H1 (cell line): ENCODE data around the gene ZNF699. TPM values are rescaled to one million over a fixed set of nuclear protein-coding genes. Genes with fewer than 3 reads are reported as not detected.

ENCODE experiments used
- CTCF ChIA-PET: fragments of 300-600 bp; sonication (Branson Sonifier 250); formaldehyde crosslinking; loops from one replicate; lab custom pipeline; 2021; ENCODE audit not compliant: partially characterized antibody; lab: Charles Lee
- POLR2A ChIA-PET: fragments of 300-600 bp; sonication (Branson Sonifier 250); formaldehyde crosslinking; loops from one replicate; lab custom pipeline; 2021; ENCODE audit warnings: inconsistent platforms; ENCODE audit not compliant: partially characterized antibody; lab: Charles Lee
- DNase-seq, 2 experiments: peaks; one replicate each; pipeline versions ENCODE4 v3.0.0 to v3.0.0-alpha.2; 2010 to 2022; ENCODE audit warnings: low spot score in 2 of 2, low read depth in 1 of 2, mixed read lengths in 1 of 2
- FAIRE-seq: peaks from 2 replicates; lab custom pipeline; 2011; peaks lifted over from hg19 to GRCh38; lab: Jason Lieb, UNC
- H2AFZ ChIP-seq: 2 replicates; pipeline ENCODE4 v1.8.1; 2012; ENCODE audit warnings: low read length, inconsistent platforms
- H2AK5ac ChIP-seq: 2 replicates; pipeline ENCODE4 v1.6.1; 2013; ENCODE audit warnings: low read depth, low read length
- H2BK120ac ChIP-seq: replicated peaks from 2 replicates; pipeline ENCODE3; 2013; ENCODE audit warnings: low read depth, low read length, inconsistent platforms
- H2BK12ac ChIP-seq: 2 replicates; pipeline ENCODE4 v1.6.1; 2013; ENCODE audit warnings: low read depth, low read length
- H2BK15ac ChIP-seq: 2 replicates; pipeline ENCODE4 v1.6.1; 2013; ENCODE audit warnings: low read length
- H2BK20ac ChIP-seq: 2 replicates; pipeline ENCODE4 v1.6.1; 2013; ENCODE audit warnings: low read length
- H2BK5ac ChIP-seq: 2 replicates; pipeline ENCODE4 v1.6.1; 2013; ENCODE audit warnings: low read depth, low read length
- H3K14ac ChIP-seq: 2 replicates; pipeline ENCODE4 v1.6.1; 2013; ENCODE audit warnings: inconsistent platforms; ENCODE audit not compliant: insufficient read length
- H3K18ac ChIP-seq: 2 replicates; pipeline ENCODE4 v1.6.1; 2013; ENCODE audit warnings: low read length; ENCODE audit errors: extremely low read depth
- H3K23ac ChIP-seq: 2 replicates; pipeline ENCODE4 v1.6.1; 2013; ENCODE audit warnings: inconsistent platforms; ENCODE audit not compliant: insufficient read length
- H3K23me2 ChIP-seq: 2 replicates; pipeline ENCODE4 v1.6.1; 2013; ENCODE audit warnings: low read depth, low read length
- H3K27ac ChIP-seq: 2 replicates; pipeline ENCODE4 v1.6.1; 2011; ENCODE audit warnings: low read depth, low read length, inconsistent platforms
- H3K27me3 ChIP-seq, 4 experiments: replicated peaks in 1 of 4; 1 replicate in 1 of 4; 2 replicates in 3 of 4; pipeline versions ENCODE4 v1.6.1 to v1.8.1; 2011 to 2013; ENCODE audit warnings: low read length in 3 of 4, mild to moderate bottlenecking in 3 of 4, inconsistent platforms in 2 of 4, mixed read lengths in 2 of 4, moderate library complexity in 1 of 4; ENCODE audit not compliant: control insufficient read depth in 3 of 4, insufficient read depth in 3 of 4; ENCODE audit errors: extremely low read depth in 1 of 4
- H3K36me3 ChIP-seq, 4 experiments: 2 replicates each; pipeline versions ENCODE4 v1.6.1 to v1.8.1; 2011 to 2013; ENCODE audit warnings: mild to moderate bottlenecking in 4 of 4, low read length in 3 of 4, moderate library complexity in 2 of 4, control low read depth in 1 of 4, inconsistent platforms in 1 of 4; ENCODE audit not compliant: insufficient read depth in 4 of 4, control insufficient read depth in 2 of 4
- H3K4ac ChIP-seq: replicated peaks from 2 replicates; pipeline ENCODE3; 2013; ENCODE audit warnings: low read length, low read depth, mixed read lengths, inconsistent platforms; ENCODE audit not compliant: insufficient read length
- H3K4me1 ChIP-seq, 4 experiments: replicated peaks in 1 of 4; 1 replicate in 1 of 4; 2 replicates in 3 of 4; pipeline versions ENCODE4 v1.6.1 to v1.8.1; 2011 to 2013; ENCODE audit warnings: low read length in 3 of 4, inconsistent platforms in 2 of 4, mixed read lengths in 1 of 4; ENCODE audit not compliant: insufficient read depth in 4 of 4, control insufficient read depth in 3 of 4
- H3K4me2 ChIP-seq, 2 experiments: 2 replicates each; pipeline versions ENCODE4 v1.6.1 to v1.8.1; 2011 to 2013; ENCODE audit warnings: low read depth in 2 of 2, low read length in 2 of 2, control low read depth in 1 of 2, inconsistent platforms in 1 of 2, mild to moderate bottlenecking in 1 of 2; ENCODE audit not compliant: insufficient read depth in 1 of 2
- H3K4me3 ChIP-seq, 4 experiments: fragments of 200-600, 300-600 bp in 1 of 4; sonication (generic), shearing (Covaris generic), sonication (Bioruptor Twin) in 1 of 4; 2 replicates each; pipeline versions ENCODE4 v1.5.1 to v1.8.1; 2011 to 2016; ENCODE audit warnings: low read length in 4 of 4, low read depth in 3 of 4, control low read depth in 2 of 4, inconsistent platforms in 2 of 4, mild to moderate bottlenecking in 2 of 4, mixed read lengths in 1 of 4, moderate library complexity in 1 of 4; ENCODE audit not compliant: insufficient read depth in 2 of 4; ENCODE audit errors: extremely low read depth in 1 of 4
- H3K56ac ChIP-seq: replicated peaks from 2 replicates; pipeline ENCODE3; 2013; ENCODE audit warnings: low read depth, mild to moderate bottlenecking, mixed read lengths, low read length, inconsistent platforms; ENCODE audit not compliant: insufficient read length
- H3K79me1 ChIP-seq: 2 replicates; pipeline ENCODE4 v1.6.1; 2013; ENCODE audit warnings: low read depth, low read length, control low read depth
- H3K79me2 ChIP-seq, 2 experiments: 2 replicates each; pipeline versions ENCODE4 v1.6.1 to v1.8.1; 2012 to 2013; ENCODE audit warnings: low read length in 2 of 2, mild to moderate bottlenecking in 2 of 2, inconsistent platforms in 1 of 2; ENCODE audit not compliant: insufficient read depth in 2 of 2, control insufficient read depth in 1 of 2
- H3K9ac ChIP-seq, 4 experiments: replicated peaks in 1 of 4; 1 replicate in 1 of 4; 2 replicates in 3 of 4; pipeline versions ENCODE4 v1.6.1 to v1.8.1; 2011 to 2013; ENCODE audit warnings: low read depth in 3 of 4, low read length in 3 of 4, control low read depth in 2 of 4, mild to moderate bottlenecking in 2 of 4, moderate library complexity in 2 of 4, inconsistent platforms in 1 of 4; ENCODE audit errors: extremely low read depth in 1 of 4
- H3K9me3 ChIP-seq, 2 experiments: 2 replicates each; pipeline versions ENCODE4 v1.6.1 to v1.8.1; 2012 to 2013; ENCODE audit warnings: mild to moderate bottlenecking in 2 of 2, moderate library complexity in 2 of 2, control low read depth in 1 of 2, inconsistent platforms in 1 of 2, low read depth in 1 of 2, low read length in 1 of 2, mixed read lengths in 1 of 2; ENCODE audit not compliant: insufficient read depth in 2 of 2
- H4K20me1 ChIP-seq, 2 experiments: replicated peaks in 1 of 2; 2 replicates each; pipeline versions ENCODE3 to v1.8.1; 2011 to 2013; ENCODE audit warnings: inconsistent platforms in 2 of 2, low read length in 2 of 2, mild to moderate bottlenecking in 1 of 2; ENCODE audit not compliant: insufficient read depth in 2 of 2, control insufficient read depth in 1 of 2
- H4K5ac ChIP-seq: 2 replicates; pipeline ENCODE4 v1.6.1; 2013; ENCODE audit warnings: low read length, low read depth, mixed read lengths, inconsistent platforms; ENCODE audit not compliant: insufficient read length
- H4K8ac ChIP-seq: 2 replicates; pipeline ENCODE4 v1.8.0; 2013; ENCODE audit warnings: mild to moderate bottlenecking, moderate library complexity, low read length, inconsistent platforms; ENCODE audit not compliant: insufficient read depth; ENCODE audit errors: extremely low read depth
- H4K91ac ChIP-seq: replicated peaks from 2 replicates; pipeline ENCODE3; 2013; ENCODE audit warnings: low read length, mixed read lengths, inconsistent platforms; ENCODE audit not compliant: insufficient read length
- BACH1 ChIP-seq: IDR thresholded peaks from 2 replicates; pipeline ENCODE4 v1.6.1; 2012; ENCODE audit warnings: low read length, improper control_type of control experiment
- KDM1A ChIP-seq: fragments of 200-600, 300-600 bp; sonication (generic); IDR thresholded peaks from 2 replicates; pipeline ENCODE4 v1.7.1; 2016; ENCODE audit warnings: mild to moderate bottlenecking, low read length, borderline replicate concordance
- MAX ChIP-seq: IDR thresholded peaks from 2 replicates; pipeline ENCODE4 v1.6.1; 2012; ENCODE audit warnings: inconsistent platforms
- RBBP5 ChIP-seq: IDR thresholded peaks from 2 replicates; pipeline ENCODE4 v1.7.1; 2012; ENCODE audit warnings: low read depth, mild to moderate bottlenecking, inconsistent platforms, low read length, moderate library complexity, borderline replicate concordance
- SP1 ChIP-seq: IDR thresholded peaks from 2 replicates; pipeline ENCODE4 v1.6.1; 2011; ENCODE audit warnings: low read depth, low read length
- SRF ChIP-seq: IDR thresholded peaks from 2 replicates; pipeline ENCODE4 v1.6.1; 2011; ENCODE audit warnings: mild to moderate bottlenecking, low read depth, low read length, moderate library complexity
- WGBS, 2 experiments: shearing (Covaris generic) in 1 of 2; methylation state at CpG; one replicate each; pipeline versions ENCODE4 v1.1.6 to v1.1.7; 2013 to 2015; ENCODE audit warnings: low lambda C conversion rate in 2 of 2, mixed read lengths in 2 of 2, inconsistent platforms in 1 of 2, low coverage in 1 of 2, missing lambda C conversion rate in 1 of 2; ENCODE audit not compliant: insufficient replicate concordance in 2 of 2, insufficient coverage in 1 of 2, insufficient read length in 1 of 2; ENCODE audit errors: extremely low coverage in 1 of 2, missing lambda C conversion rate in 1 of 2; 5-methylcytosine and 5-hydroxymethylcytosine counted together
- polyA plus RNA-seq, 7 experiments: library from polyadenylated mRNA; depleted of rRNA in 3 of 7; stranded (reverse) in 5 of 7; unstranded in 2 of 7; fragments of >200 nt in 5 of 7; fragments of 200-250 nt in 2 of 7; gene quantifications; 1 replicate in 5 of 7; 2 replicates in 1 of 7; 4 replicates in 1 of 7; pipeline versions ENCODE4 v1.2.1 to v1.2.3, GENCODE V29; 2011 to 2013; ENCODE audit warnings: missing spikeins in 2 of 7, mixed read lengths in 2 of 7
- total RNA-seq: library from RNA; stranded (reverse); fragmentation: NEBNext Ultra II Directional; extraction: Animal tissue kit (Norgen Biotek cat#: 25700); gene quantifications from 2 replicates; pipeline ENCODE4 v1.2.1, GENCODE V29; 2021
- TF ChIP-seq, protein P1 (sequence below): IDR thresholded peaks from 2 replicates; pipeline ENCODE4 v1.6.1; 2012; ENCODE audit warnings: low read length, inconsistent platforms
- TF ChIP-seq, protein P2 (sequence below), 3 experiments: IDR thresholded peaks; 1 replicate in 2 of 3; 2 replicates in 1 of 3; pipeline versions ENCODE4 v1.5.1 to v1.6.1; 2011; ENCODE audit warnings: low read length in 3 of 3, mild to moderate bottlenecking in 3 of 3, inconsistent platforms in 2 of 3, low read depth in 1 of 3, moderate library complexity in 1 of 3; ENCODE audit not compliant: insufficient read depth in 1 of 3; ENCODE audit errors: control extremely low read depth in 1 of 3

ZNF699 gene
- total and polyA plus RNA-seq, 2 of the 8 experiments (the other 6 are each of a cell fraction or from before 2014, with no cell fraction given), result 1.00 to 3.3 TPM

GRCh38 chr19:9250630-9251029 lies 59.0 kb downstream of the ZNF699 start, which contains the start of gene OR7E24:
TSS of gene OR7E24 (plus strand) at chr19:9250930. CDS start at chr19:9251044, 114 bp downstream.
- Histone ChIP-seq H4K8ac (no peak within 1 kb of the TSS), H2AFZ (no peak within 1 kb of the TSS), H3K79me2 (no peaks in the 10 kb centered on the region), H4K20me1 (no peaks in the 10 kb centered on the region), H3K9ac (no peak within 1 kb of the TSS), H3K4me3 (no peak within 1 kb of the TSS), H2BK5ac (no peak within 1 kb of the TSS), H3K79me1 (no peaks in the 10 kb centered on the region), H3K14ac (no peak within 1 kb of the TSS), H2AK5ac (no peak within 1 kb of the TSS), H3K56ac (no peak within 1 kb of the TSS), H3K4ac (no peak within 1 kb of the TSS), H3K27ac (no peak within 1 kb of the TSS), H3K36me3 (no peaks in the 10 kb centered on the region), H2BK120ac (no peak within 1 kb of the TSS), H2BK12ac (no peak within 1 kb of the TSS), H3K9me3 (peaks cover 49 to 71% of the 10 kb centered on the region in 2 experiments), H3K27me3 (no peaks in the 10 kb centered on the region), H3K23me2 (no peaks in the 10 kb centered on the region), H4K5ac (no peak within 1 kb of the TSS), H2BK15ac (no peak within 1 kb of the TSS), H3K4me1 (no peaks in the 10 kb centered on the region), H3K23ac (no peak within 1 kb of the TSS), H3K4me2 (no peak within 1 kb of the TSS), H3K18ac (no peak within 1 kb of the TSS), H2BK20ac (no peak within 1 kb of the TSS), H4K91ac (no peak within 1 kb of the TSS)
- FAIRE-seq, result no peak
- ChIA-PET POLR2A (no interaction called here), CTCF (no interaction called here)
- DNase-seq, result no peak
- 73% methylated on average over 1 of the region's 1 CpG; no CpG with 5 or more reads in 1 of the 2 experiments for WGBS, 2 experiments
- TF ChIP-seq BACH1 (no peak), RBBP5 (no peak), SP1 (no peak), KDM1A (no peak), SRF (no peak), MAX (no peak)
- TF ChIP-seq, protein P1, sequence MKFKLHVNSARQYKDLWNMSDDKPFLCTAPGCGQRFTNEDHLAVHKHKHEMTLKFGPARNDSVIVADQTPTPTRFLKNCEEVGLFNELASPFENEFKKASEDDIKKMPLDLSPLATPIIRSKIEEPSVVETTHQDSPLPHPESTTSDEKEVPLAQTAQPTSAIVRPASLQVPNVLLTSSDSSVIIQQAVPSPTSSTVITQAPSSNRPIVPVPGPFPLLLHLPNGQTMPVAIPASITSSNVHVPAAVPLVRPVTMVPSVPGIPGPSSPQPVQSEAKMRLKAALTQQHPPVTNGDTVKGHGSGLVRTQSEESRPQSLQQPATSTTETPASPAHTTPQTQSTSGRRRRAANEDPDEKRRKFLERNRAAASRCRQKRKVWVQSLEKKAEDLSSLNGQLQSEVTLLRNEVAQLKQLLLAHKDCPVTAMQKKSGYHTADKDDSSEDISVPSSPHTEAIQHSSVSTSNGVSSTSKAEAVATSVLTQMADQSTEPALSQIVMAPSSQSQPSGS, result no peak
- TF ChIP-seq, protein P2, sequence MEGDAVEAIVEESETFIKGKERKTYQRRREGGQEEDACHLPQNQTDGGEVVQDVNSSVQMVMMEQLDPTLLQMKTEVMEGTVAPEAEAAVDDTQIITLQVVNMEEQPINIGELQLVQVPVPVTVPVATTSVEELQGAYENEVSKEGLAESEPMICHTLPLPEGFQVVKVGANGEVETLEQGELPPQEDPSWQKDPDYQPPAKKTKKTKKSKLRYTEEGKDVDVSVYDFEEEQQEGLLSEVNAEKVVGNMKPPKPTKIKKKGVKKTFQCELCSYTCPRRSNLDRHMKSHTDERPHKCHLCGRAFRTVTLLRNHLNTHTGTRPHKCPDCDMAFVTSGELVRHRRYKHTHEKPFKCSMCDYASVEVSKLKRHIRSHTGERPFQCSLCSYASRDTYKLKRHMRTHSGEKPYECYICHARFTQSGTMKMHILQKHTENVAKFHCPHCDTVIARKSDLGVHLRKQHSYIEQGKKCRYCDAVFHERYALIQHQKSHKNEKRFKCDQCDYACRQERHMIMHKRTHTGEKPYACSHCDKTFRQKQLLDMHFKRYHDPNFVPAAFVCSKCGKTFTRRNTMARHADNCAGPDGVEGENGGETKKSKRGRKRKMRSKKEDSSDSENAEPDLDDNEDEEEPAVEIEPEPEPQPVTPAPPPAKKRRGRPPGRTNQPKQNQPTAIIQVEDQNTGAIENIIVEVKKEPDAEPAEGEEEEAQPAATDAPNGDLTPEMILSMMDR (IDR thresholded peaks at IDR 0.05; ENCODE audit: control extremely low read depth in 1 of 3, insufficient read depth in 1 of 3, low read depth in 1 of 3, low read length in 3 of 3), result no peak
